DMS153 treated with DMSO at 0.1 percent for 48 hours (cell line): Measurements from ENCODE around the gene LTB4R.
A peak's percentile ranks its signal among the peaks of the same experiment; 100 is the strongest.
"Not testable (repeated sequence)": the region's sequence is repeated elsewhere in the genome, so short reads cannot be mapped to it uniquely, and the experiment has no call there.

ENCODE experiments used
- DNase-seq: peaks from one replicate; lab custom pipeline; 2025; ENCODE audit not compliant: unreplicated experiment; lab: John Stamatoyannopoulos, UW

Gene LTB4R

DNA sequence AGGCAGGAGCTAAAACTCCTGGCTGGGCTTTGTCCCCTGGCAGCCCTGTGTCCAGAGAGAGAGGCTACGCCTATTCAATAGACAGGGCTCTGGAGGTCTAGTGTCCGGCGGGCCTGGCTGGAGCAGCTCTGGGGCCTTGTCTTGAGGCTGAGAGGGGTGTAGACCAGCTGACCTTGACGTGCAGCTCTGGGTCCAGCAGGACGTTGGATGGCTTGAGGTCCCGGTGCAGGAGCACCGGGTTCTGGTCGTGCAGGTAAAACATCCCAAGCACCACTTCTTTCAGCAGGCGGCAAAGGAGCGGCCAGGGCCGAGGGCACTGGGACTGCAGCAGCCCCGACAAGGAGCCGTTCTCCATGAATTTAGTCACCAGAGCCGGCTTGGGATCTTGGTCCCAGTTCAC is 27.5 kb downstream of the LTB4R start:
- DNase-seq: no peak

DNA sequence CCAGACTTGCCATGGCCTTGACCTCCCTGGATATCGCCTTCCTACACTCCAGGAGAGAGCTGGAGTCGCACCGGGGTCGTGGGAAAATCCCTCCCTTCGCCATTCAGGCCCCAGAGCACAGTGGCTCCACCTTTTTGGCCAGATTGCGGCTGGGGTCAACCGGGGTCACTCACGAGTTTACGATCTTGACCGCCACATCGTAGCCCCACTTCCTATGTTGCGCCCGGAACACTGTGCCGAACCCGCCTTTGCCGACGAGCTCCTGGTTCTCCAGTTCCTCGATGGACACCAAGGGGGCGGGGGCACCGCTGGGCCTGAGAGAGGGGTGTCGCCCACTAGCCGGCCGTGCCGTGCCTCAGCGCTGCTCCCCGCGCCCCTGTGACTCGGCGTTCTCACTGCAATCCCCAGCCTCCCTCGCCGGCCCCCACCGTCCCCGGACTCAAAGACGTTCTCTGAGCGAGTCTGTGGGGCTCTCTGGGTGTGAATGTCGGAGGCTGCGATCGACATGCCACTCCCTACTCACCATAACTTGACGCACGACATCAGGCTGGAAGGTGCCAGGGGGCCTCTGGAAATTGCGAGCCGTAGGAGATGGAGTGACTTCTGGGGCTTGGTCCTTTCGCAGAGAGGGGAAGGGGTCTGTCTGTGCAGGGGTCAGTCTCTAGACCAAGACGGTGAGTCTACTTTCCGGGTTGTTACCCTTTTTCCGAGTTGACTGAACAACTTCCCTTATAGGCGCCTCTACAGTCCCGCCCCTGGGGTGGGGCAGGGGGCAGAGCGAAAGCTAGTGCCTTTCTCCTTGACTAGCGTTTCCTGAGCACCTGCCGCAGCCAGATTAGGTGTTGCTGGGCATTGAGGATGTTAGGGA is 28.2 kb downstream of the LTB4R start, which contains the start of gene RIPK3:
TSS of gene RIPK3 (minus strand) at position 708 of the 868 bp plus-strand sequence. CDS start at position 543, 165 bp downstream.
- DNase-seq: peak; percentile 55

DNA sequence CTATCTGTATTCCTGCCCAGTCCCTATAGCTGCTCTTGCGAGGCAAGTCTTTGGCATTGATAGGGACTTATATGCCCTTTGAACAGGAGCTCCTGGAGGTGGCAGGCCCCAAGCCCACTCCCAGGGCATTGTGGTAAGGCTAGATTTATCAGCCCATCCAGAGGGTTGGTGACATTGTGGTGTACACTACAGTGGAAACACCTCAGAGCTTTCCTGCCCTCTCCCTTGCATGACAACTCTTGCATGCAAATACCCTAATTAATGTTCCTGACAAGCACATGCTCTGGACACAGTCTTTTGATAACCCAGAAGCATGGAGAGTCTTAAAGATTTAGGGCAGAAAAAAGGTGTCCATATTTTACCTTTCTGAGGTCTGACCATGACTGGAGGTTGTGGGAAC is 29.3 kb downstream of the LTB4R start:
- DNase-seq: no peak

DNA sequence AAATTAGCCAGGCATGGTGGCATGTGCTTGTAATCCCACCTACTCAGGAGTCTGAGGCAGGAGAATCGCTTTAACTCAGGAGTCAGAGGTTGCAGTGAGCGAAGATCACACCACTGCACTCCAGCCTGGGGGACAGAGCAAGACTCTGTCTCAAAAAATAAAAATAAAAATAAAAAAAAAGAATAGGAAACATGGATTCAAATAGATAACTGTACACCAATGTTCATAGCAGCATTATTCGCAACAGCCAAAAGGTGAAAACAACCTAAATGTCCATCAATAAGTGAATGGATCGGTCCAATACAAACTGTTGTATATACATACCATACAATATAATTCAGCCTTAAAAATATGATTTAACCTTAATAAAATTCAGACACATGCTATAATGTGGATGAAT is 31.6 kb downstream of the LTB4R start:
- no peak for DNase-seq

DNA sequence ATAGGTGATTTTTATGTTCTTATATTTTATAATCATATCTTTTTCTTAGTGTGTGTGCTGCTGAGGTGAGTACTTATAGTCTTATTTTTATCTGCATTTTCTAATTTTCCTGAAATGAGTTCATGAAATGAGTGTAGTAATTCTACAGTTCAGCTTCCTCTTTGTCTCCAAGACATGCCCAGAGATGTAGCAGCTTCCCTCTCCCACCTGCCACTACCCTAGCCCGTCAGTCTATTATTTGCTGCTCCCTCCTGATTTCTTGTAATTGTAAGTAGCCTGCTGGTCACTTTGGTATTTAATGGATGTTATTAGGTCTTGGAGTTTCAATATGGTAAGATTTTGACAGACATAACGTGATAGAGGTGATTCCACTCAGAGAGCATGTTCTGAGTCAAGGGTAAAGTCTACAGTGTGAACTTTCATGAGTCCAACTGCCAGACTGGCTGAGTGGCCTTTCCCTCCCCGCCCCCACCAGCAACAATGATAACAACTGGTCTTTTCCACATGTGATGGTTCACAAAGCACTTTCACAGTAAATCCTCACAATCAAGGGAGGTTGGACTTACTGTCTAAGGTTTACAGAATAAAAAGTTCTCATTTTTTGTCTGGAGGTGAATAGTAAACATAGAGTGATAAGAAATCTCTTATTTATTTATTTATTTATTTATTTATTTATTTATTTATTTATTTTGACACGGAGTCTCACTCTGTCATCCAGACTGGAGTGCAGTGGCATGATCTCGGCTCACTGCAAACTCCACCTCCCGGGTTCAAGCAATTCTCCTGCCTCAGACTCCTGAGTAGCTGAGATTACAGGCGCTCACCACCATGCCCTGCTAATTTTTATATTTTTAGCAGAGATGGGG is 32.7 kb downstream of the LTB4R start:
- DNase-seq: no peak

DNA sequence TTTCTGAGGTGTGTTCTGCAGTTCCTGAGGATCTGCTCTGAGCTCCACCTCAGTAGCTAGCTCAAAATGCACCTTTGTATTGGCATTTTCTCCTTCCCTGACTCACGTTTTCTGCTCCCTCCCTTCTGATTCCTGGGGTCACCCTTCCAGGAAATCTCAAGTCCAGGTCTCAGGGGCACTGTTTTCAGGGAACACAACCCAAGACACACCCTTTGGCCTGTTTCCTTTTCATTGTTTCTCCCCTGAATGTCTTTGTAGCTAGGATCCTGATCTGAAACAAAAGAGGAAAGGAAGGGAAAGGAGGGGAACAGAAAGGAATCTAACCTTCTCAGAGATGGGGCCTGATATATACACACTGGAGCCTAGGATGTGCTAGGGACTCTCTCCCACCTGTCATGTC is 35.8 kb downstream of the LTB4R start:
- DNase-seq: no peak

DNA sequence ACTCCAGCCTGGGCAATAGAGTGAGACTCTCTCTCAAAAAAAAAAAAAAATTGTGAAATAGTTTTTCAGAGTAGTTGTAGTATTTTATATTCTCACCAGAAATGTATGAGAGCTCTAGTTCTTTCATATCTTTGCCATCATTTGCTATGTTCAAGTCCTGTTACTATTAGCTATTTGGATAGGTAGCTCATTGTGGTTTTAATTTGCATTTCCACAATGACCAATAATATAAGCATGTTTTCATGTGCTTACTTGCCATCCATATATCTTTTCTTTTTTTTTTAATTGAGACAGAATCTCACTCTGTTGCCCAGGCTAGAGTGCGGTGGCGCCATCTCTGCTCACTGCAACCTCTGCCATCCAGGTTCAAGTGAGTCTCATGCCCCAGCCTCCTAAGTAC is 36.9 kb downstream of the LTB4R start:
- DNase-seq: no peak

DNA sequence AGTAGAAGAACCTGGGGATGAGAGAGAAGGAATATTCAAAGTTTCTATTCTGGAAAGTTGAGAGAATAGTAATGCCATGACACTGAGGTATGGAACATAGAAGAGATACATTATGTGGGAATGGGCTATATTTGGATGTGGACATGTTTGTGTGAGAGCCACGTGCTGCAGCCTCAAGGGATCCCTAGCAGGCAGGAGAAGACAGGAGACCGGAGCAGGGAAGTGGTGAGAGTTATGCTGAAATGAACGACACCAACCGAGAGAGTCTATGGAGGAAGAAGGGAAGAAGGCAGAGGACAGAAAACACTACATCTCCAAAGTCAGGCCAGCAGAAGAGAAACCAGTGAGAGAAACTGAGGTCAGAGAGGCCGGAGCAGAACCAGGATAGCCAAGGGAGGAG is 38.4 kb downstream of the LTB4R start:
- no peak for DNase-seq

DNA sequence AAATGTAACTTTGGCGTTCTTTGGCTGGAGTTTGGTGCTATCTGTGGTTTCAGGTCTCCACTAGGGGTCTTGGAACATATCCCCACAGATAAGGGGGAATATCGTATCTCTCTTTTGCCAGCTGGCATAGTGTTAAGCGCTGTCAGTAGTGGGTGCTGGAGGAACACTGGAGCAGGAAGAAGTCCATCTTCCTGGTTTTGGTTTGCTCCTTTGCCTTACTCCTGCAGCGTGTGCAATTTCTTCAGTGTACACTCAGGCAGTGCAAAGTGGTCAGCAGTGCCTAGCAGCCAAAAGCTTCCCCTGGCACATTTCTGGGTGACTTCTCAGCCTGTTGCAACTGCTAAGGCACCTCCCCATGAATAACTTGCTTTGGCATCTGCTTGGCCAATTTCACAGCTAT is 40.2 kb downstream of the LTB4R start:
- no peak for DNase-seq

DNA sequence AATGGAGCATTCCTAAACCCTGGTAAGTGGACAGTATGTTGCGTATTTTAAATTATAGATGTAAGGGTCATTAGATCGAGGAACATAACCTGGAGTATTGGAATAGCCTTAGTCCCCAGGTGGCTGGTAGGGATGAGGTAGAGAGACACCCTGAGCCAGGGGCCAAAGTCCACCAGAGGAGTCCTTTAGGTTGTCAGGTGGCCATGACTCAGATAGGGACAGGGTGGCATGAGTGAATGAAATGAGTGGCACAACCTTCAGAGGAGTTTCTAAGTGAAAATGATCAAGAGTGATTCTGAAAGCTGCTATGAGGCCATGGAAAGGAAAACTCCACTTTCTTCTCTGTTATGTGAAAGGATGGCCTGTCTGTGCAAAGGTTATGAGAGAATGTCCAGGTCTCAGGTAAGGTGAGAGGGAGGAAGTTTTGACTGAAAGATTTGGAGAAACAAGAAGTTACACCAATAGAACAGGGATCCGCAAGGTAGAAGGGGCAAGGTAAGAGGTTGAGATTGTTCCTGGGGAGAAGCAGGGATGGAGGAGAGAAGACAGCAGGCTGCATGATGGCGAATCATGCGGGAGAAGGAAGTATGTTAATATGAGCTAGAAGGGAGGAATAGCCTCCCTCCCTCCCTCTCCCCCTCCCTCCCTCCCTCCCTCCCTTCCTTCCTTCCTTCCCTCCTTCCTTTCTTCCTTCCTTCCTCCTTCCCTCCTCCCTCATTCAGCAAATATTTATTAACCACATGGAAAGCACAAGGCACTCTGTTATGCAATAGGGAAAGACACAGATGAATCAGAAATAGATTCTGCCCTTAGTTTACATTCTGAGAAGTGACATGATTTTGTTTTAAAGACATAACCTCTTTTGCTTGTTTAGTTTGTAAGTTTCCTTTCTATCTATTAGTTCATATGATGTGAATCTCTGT is 42.5 kb downstream of the LTB4R start:
- DNase-seq: no peak

DNA sequence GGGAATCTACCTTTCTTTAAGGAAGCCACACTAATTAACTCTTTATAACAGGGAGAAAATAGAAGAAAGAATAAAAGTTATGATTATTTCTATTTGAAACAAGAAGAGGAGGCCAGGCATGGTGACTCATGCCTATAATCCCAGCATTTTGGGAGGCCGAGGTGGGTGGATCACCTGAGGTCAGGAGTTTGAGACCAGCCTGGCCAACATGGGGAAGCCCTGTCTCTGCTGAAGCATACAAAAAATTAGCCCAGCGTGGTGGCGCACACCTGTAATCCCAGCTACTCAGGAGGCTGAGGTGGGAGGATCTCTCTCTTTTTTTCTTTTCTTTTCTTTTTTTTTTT is 43.2 kb downstream of the LTB4R start:
- DNase-seq: not testable (repeated sequence)

DNA sequence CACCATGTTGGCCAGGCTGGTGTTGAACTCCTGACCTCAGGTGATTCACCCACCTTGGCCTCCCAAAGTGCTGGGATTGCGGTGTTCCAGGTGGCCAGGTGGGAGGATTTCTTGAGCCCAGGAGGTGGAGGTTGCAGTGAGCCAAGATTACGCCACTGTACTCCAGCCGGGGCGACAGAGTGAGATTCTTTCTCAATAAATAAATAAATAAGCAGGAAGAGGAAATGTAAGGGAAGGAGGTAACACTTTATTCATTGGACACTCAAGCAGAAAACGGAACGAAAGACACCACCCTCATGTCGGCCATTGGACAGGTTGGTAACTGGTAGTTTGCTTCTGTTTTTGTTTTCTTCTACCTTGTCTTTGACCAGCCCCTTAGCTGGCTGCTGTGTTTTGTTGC is 43.7 kb downstream of the LTB4R start:
- no peak for DNase-seq

DNA sequence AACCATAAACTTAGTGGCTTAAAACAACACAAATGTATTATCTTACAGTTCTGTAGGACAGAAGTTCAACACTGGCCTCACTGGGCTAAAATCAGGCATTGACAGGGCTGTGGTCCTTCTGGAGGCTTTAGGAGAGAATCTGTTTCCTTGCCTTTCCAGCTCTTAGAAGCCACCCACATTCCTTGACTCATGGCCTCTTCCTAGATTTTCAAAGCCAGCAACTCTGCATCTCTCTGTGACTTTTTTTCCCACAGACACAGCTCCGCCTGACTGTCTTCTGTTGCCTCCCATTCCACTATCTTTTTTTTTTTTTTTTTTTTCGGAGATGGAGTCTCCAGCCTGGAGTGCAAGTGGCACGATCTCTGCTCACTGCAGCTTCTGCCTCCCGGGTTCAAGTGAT is 44.9 kb downstream of the LTB4R start:
- no peak for DNase-seq

DNA sequence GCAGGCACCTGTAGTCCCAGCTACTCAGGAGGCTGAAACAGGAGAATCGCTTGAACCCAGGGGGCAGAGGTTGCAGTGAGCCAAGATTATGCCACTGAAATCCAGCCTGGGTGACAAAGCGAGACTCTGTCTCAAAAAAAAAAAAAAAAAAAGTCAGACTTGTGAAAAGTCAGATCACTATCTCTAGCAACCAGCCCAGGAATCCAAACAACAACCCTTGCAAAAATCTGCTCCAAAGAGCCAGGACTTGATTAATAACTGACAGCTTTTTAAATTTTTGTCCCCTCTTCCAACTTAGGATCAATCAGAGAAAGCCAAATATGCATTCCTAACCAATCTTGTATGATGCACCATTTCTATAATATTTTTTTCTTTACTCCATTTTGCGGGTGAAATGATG is 49.0 kb downstream of the LTB4R start:
- DNase-seq: no peak

DNA sequence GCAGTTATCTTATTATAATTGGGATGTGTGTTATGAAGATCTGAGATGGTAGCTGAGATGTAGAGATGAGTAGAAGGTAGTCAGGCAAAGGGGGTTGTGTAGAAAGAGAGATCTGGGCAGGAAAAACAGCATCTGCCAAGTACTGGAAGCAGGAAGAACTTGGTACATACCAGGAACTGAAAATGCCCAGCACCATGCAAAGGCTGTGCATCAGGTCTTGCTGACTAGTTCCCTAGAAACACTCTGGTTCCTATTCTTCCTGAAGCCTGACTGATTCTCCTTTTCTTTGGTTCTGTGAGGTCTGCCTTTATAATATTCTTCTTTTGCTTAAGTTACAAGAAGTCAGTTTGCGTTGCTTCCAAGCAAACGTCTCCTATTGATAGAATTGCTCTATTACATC is 50.0 kb downstream of the LTB4R start:
- DNase-seq: no peak

DNA sequence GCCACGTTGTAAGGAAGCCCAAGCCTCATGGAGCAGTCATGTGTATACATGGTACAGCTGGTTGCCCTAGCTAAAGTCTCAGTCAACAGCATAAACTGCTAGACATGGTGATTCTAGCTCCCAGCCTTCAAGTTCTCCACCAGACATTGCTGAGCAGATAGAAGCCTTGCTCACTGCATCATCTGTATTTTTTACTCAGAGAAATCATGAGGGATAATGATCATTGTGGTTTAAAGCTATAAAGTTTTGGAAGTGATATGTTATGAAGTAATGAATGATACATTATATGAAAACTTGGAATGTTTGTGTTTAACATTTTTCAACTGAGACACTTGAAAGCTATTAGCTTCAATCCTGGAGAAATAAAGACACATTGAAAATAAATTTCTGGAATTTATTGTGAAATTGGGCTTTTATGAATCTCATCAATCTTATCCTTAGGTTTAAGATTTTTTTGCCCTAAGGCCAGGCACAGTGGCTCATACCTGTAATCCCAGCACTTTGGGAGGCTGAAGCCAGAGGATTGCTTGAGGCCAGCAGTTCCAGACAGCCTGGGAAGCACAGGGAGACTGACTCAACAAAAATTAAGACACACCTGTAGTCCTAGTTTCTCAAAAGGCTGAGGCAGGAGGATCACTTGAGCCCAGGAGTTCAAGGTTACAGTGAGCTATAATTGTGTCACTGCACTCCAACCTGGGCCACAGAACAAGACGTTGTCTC is 51.1 kb downstream of the LTB4R start:
- no peak for DNase-seq

DNA sequence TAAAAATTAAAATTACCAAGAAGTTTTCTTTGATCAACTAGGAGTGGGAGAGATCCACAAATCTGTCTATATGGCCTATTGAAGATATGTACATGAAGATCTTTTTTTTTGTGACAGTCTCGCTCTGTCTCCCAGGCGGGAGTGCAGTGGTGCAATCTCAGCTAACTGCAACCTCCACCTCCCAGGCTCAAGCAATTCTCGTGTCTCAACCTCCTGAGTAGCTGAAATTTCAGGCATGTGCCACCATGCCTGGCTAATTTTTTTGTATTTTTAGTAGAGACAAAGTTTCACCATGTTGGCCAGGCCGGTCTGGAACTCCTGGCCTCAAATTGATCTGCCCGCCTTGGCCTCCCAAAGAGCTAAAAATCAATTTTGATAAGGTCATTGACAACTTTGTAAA is 52.1 kb downstream of the LTB4R start:
- no peak for DNase-seq

DNA sequence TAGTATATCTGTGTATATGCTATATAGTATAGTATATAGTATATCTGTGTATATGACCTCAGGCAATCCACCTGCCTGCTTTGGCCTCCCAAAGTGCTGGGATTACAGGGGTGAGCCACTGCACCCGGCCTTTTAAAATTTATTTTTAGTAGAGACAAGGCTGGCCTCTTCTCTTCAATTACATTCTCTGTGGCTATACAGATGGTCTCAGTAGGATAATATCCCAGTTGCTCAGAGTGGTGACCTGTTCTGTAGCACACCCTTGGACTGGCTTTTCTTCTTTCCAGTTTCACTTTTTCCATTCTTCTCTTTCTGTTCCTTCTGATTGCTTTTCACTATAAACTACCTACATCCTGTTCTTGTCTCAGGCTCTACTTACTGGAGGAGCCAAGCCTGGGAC is 53.5 kb downstream of the LTB4R start:
- DNase-seq: no peak

DNA sequence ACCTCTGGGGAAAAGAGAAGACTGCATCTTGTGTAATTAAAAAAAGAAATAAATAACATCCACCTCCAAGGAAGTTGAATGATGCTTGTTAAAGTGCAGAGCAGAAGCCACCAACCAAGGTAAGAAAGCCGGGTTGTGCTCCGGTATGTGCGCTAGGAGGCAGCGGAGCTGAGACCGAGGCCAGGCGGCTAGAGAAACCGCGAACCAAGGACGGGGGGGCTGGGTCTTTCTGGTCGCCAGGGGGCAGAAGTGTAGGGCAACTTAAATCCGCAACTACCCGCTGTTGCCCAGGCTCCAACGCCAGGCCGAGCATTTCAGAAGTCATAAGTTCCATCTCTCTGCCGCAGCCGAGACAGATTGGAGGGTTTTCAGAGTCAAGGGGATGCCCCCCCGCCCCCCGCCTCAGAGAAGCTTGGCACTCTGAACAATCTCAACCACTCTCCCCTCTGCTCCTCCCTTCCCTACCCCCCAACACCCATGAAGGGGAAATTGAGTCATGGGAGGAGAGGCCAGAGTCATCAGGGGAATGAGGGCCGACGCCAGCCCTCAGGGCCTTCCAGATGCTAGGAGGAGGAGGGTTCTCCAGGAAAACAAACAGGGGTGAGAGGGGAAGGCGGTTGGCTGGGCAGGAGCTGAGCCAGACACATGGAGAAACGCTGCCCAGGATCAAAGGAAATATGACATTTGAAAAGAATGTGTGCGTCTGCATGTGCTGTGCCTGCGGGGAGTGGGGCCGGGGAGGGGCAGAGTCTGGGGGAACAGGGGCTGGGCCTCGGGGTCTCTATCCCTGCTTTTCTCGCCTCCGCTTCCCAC is 54.5 kb downstream of the LTB4R start:
- peak; percentile 69 for DNase-seq

DNA sequence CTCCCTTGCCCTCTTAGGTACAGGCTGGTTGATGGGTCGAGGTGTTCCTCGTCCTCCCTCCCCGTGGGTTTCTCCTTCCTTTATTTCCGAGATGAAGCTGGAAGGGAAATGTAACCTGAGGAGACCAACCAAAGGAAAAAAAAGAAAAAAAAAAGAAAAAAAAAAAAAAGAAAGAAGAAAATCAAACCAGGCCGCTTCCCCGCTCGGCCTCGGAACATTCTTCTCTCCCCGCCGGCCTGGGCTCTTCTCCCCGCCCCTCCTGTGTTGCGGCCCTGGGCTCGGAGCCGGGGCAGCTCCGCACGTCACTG is 55.1 kb downstream of the LTB4R start:
- no peak for DNase-seq
